Activated T-cell treated with anti-CD3 and anti-CD28 coated beads for 4 hours (primary cell): Measurements from ENCODE around the gene GLYR1.
A peak's percentile ranks its signal among the peaks of the same experiment; 100 is the strongest.

Experiments
- DNase-seq: peaks from one replicate; pipeline ENCODE4 v3.0.0-alpha.2; 2020

Gene GLYR1

GRCh38 chr16:4803401-4803844 lies 43.7 kb downstream of the GLYR1 start:
- no peak for DNase-seq

GRCh38 chr16:4802659-4803287 lies 44.3 kb downstream of the GLYR1 start:
- DNase-seq, result peak; percentile 84

GRCh38 chr16:4801962-4802658 lies 45.0 kb downstream of the GLYR1 start, which contains the start of gene ROGDI:
Gene ROGDI, minus strand, starts transcription at chr16:4802633. Its CDS starts 62 bp downstream, at chr16:4802571.
- DNase-seq, result peak; percentile 56

GRCh38 chr16:4801051-4801961 lies 45.8 kb downstream of the GLYR1 start:
- DNase-seq, result no peak

GRCh38 chr16:4800290-4801041 lies 46.6 kb downstream of the GLYR1 start:
- DNase-seq, result no peak

GRCh38 chr16:4799171-4799855 lies 47.8 kb downstream of the GLYR1 start:
- no peak for DNase-seq

GRCh38 chr16:4798456-4798855 lies 48.6 kb downstream of the GLYR1 start:
- no peak for DNase-seq

GRCh38 chr16:4797805-4798252 lies 49.3 kb downstream of the GLYR1 start:
- no peak for DNase-seq

- no peak for DNase-seq
Measured at GRCh38 chr16:4796982-4797804, 49.9 kb downstream of the GLYR1 start.

GRCh38 chr16:4795828-4796572 lies 51.1 kb downstream of the GLYR1 start:
- no peak for DNase-seq

- DNase-seq, result no peak
Measured at GRCh38 chr16:4795181-4795827, 51.8 kb downstream of the GLYR1 start, which contains the start of gene SMIM22. Gene SMIM22, plus strand, starts transcription at chr16:4795369. Its CDS starts 366 bp downstream, at chr16:4795735.

GRCh38 chr16:4792951-4793513 lies 54.1 kb downstream of the GLYR1 start:
- no peak for DNase-seq

- no peak for DNase-seq
Measured at GRCh38 chr16:4790871-4791270, 56.2 kb downstream of the GLYR1 start.

GRCh38 chr16:4790261-4790660 lies 56.8 kb downstream of the GLYR1 start:
- no peak for DNase-seq

GRCh38 chr16:4788910-4789309 lies 58.2 kb downstream of the GLYR1 start:
- DNase-seq, result no peak

GRCh38 chr16:4788489-4788889 lies 58.6 kb downstream of the GLYR1 start:
- no peak for DNase-seq

GRCh38 chr16:4787627-4788482 lies 59.2 kb downstream of the GLYR1 start, which contains the start of gene SEPTIN12:
Gene SEPTIN12, minus strand, starts transcription at chr16:4788345. Its CDS starts 700 bp downstream, at chr16:4787645.
- DNase-seq, result no peak

GRCh38 chr16:4787068-4787467 lies 60.0 kb downstream of the GLYR1 start:
- no peak for DNase-seq
